ENCODE measurements around the gene PLEKHA1.

PLEKHA1 gene

DNA sequence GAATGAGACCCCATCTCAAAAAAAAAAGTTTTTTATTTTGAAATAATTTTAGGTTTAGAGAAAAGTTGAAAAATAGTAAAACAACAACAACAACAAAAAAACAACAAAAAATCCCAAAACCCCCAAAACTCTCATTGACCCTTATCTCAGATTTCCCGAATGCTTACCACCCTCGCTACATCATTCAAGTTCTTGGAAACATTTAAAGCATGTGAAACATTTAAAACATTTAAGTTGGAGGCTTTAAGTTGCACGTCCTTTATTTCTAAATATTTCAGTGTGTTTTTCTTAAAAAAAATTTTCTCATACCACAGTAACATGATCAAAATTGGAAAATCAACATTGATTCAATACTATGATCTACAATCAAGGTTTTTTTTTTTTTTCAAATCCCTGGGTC lies 79.6 kb downstream of the PLEKHA1 start:
- FAIRE-seq: no peak
- DNase-seq (ENCODE audit: insufficient read length, low spot score): no peak
- TF ChIP-seq POLR2AphosphoS5 (IDR thresholded peaks at IDR 0.05; ENCODE audit: low read depth, low read length): no peak
- TF ChIP-seq POLR2A (IDR thresholded peaks at IDR 0.05; ENCODE audit: low read depth, low read length): no peak
- TF ChIP-seq SPI1 (IDR thresholded peaks at IDR 0.05; ENCODE audit: low read depth, low read length): no peak
- TF ChIP-seq TAF1 (IDR thresholded peaks at IDR 0.05; ENCODE audit: low read depth, low read length): no peak
- no peak for TF ChIP-seq PAX5 (IDR thresholded peaks at IDR 0.05; ENCODE audit: insufficient read depth, low read length, severe bottlenecking)
- no peak for TF ChIP-seq POU2F2 (IDR thresholded peaks at IDR 0.05; ENCODE audit: low read depth, low read length)

DNA sequence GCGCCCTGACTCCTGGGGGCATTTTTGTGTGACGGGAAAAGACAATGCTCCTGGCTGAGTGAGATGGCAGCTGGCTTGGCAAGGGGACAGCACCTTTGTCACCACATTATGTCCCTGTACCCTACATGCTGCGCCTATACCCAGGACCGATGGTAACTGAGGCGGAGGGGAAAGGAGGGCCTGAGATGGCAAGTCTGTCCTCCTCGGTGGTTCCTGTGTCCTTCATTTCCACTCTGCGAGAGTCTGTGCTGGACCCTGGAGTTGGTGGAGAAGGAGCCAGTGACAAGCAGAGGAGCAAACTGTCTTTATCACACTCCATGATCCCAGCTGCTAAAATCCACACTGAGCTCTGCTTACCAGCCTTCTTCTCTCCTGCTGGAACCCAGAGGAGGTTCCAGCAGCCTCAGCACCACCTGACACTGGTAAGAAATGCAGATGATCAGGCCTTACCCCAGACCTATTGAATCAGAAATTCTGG lies 80.1 kb downstream of the PLEKHA1 start, which contains the start of gene ARMS2:
Gene ARMS2, plus strand, starts transcription at position 51 of the 478 bp plus-strand sequence. Its CDS starts 75 bp downstream, at position 126.
- FAIRE-seq: no peak
- TF ChIP-seq SPI1 (IDR thresholded peaks at IDR 0.05; ENCODE audit: low read depth, low read length) (no peak), PAX5 (IDR thresholded peaks at IDR 0.05; ENCODE audit: insufficient read depth, low read length, severe bottlenecking) (no peak), TAF1 (IDR thresholded peaks at IDR 0.05; ENCODE audit: low read depth, low read length) (no peak), POLR2AphosphoS5 (IDR thresholded peaks at IDR 0.05; ENCODE audit: low read depth, low read length) (no peak), POU2F2 (IDR thresholded peaks at IDR 0.05; ENCODE audit: low read depth, low read length) (no peak), POLR2A (IDR thresholded peaks at IDR 0.05; ENCODE audit: low read depth, low read length) (no peak)
- no peak for DNase-seq (ENCODE audit: insufficient read length, low spot score)

DNA sequence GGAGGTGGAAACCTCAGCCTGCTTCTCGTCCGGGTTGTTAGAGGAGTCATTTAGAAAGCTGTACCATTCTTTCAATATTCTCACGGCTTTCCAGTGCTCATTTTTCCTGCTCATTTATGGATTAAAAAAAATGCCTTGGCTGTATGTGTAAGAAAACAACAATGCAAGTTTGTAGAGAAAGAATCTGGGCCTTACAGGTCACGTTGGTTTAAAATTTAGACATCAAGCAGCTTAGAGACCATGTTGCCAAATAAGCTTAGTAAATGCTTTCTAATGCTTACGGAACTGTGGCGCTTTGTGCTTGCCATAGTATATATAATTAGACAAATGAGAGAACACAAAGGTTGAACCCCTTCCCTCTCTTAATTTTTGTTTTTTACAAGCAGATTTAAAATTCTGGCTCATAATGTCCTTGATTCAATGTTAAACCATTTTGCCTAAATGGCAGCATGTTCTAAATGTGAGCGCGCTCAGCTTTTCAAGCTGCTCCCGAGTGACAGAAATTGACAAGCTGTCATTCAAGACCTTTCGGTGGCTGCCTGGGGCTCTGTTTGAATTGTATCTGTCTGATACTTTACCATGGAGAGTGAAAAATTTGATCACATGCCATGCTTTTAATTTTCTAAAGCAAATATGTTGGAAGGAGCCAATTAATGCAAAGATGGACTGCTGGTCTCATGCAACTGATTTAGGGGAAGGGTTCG lies 81.0 kb downstream of the PLEKHA1 start:
- FAIRE-seq: no peak

DNA sequence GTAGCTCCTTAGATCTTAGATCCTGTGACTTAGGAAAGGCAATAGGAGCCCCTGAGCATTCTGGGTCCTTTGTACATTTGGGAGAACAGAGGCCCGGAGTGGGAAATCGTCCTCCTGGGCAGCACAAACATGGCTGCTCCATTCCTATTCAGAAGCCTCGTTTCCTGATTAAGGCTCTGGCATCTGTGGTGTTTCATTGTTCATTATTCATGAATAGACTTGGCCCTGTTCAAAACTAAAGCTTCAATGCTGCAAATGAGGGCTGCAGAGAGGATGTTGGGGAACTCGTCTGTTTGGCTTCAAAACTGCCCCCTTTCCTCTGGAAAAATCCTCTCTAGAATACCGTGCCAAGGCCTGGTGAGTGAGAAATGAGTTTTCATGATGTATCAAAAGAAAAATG lies 83.4 kb downstream of the PLEKHA1 start:
- TF ChIP-seq POU2F2 (IDR thresholded peaks at IDR 0.05; ENCODE audit: low read depth, low read length): no peak
- no peak for TF ChIP-seq POLR2A (IDR thresholded peaks at IDR 0.05; ENCODE audit: low read depth, low read length)
- no peak for TF ChIP-seq TAF1 (IDR thresholded peaks at IDR 0.05; ENCODE audit: low read depth, low read length)
- TF ChIP-seq POLR2AphosphoS5 (IDR thresholded peaks at IDR 0.05; ENCODE audit: low read depth, low read length): no peak
- no peak for TF ChIP-seq SPI1 (IDR thresholded peaks at IDR 0.05; ENCODE audit: low read depth, low read length)
- TF ChIP-seq PAX5 (IDR thresholded peaks at IDR 0.05; ENCODE audit: insufficient read depth, low read length, severe bottlenecking): no peak
- DNase-seq (ENCODE audit: insufficient read length, low spot score): no peak
- no peak for FAIRE-seq

More for the DNA sequence above, 81.0 kb downstream of the PLEKHA1 start:
- DNase-seq (ENCODE audit: insufficient read length, low spot score): no peak
- TF ChIP-seq POLR2A (IDR thresholded peaks at IDR 0.05; ENCODE audit: low read depth, low read length) (no peak), POU2F2 (IDR thresholded peaks at IDR 0.05; ENCODE audit: low read depth, low read length) (no peak), TAF1 (IDR thresholded peaks at IDR 0.05; ENCODE audit: low read depth, low read length) (no peak), SPI1 (IDR thresholded peaks at IDR 0.05; ENCODE audit: low read depth, low read length) (no peak), PAX5 (IDR thresholded peaks at IDR 0.05; ENCODE audit: insufficient read depth, low read length, severe bottlenecking) (no peak), POLR2AphosphoS5 (IDR thresholded peaks at IDR 0.05; ENCODE audit: low read depth, low read length) (no peak)

DNA sequence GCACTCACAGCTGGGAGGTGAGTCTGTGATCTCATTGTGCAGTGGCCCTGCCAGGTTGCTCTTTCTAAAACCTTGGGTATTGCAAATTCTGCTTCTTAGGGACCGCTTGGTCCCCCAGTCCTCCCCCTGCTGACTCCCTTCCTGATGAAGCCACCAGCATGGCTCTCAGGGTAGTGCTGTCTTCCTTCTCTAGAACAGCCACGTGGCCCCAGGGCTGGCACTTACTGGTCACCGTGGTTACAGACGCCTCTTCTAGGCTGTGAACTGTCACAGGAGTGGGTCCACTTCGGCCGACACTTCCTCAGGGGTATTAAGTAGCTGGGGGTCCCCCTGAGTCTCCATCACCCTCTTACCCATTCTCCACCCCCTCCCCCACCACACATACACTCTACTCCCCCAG lies 84.2 kb downstream of the PLEKHA1 start:
- no peak for DNase-seq (ENCODE audit: insufficient read length, low spot score)
- no peak for FAIRE-seq
- TF ChIP-seq POU2F2 (IDR thresholded peaks at IDR 0.05; ENCODE audit: low read depth, low read length) (no peak), TAF1 (IDR thresholded peaks at IDR 0.05; ENCODE audit: low read depth, low read length) (no peak), POLR2A (IDR thresholded peaks at IDR 0.05; ENCODE audit: low read depth, low read length) (no peak), POLR2AphosphoS5 (IDR thresholded peaks at IDR 0.05; ENCODE audit: low read depth, low read length) (no peak), PAX5 (IDR thresholded peaks at IDR 0.05; ENCODE audit: insufficient read depth, low read length, severe bottlenecking) (no peak), SPI1 (IDR thresholded peaks at IDR 0.05; ENCODE audit: low read depth, low read length) (no peak)

DNA sequence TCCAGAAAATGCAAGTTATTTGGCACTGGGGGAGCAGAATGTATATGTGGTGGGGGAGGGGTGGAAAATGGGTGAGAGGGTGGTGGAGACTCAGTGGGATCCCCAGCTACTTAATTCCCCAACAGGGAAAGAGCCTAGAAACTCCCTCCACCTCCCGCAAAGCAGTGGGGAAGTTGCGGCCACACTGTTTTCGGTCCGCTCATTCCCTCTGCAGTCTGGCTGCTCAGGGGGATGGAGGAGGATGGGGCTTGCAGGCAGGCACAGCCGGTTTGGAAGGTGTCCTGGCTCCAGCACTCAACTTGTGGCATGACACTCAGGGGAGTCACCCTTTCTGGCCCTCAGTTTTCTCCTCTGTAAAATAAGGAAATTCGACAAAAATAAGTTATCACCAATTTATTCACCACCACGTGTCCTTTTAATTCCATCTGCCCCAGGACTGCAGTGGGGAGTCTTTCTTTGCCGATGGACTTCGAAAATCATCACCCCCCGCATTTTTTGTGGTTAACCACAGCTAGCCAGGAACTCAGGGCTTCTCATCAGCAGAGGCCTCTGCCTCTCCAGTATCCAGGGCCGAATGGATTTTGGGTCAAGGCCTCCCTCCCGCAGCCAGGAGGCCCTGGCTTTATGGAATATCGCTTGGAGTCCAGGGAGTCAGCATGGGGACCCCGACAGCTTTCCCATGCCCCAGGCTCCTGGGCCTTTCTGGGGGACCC lies 85.2 kb downstream of the PLEKHA1 start:
- no peak for TF ChIP-seq PAX5 (IDR thresholded peaks at IDR 0.05; ENCODE audit: insufficient read depth, low read length, severe bottlenecking)
- no peak for TF ChIP-seq POLR2AphosphoS5 (IDR thresholded peaks at IDR 0.05; ENCODE audit: low read depth, low read length)
- TF ChIP-seq SPI1 (IDR thresholded peaks at IDR 0.05; ENCODE audit: low read depth, low read length): no peak
- no peak for TF ChIP-seq POLR2A (IDR thresholded peaks at IDR 0.05; ENCODE audit: low read depth, low read length)
- no peak for TF ChIP-seq POU2F2 (IDR thresholded peaks at IDR 0.05; ENCODE audit: low read depth, low read length)
- no peak for TF ChIP-seq TAF1 (IDR thresholded peaks at IDR 0.05; ENCODE audit: low read depth, low read length)
- DNase-seq (ENCODE audit: insufficient read length, low spot score) (no peak), FAIRE-seq (no peak)

DNA sequence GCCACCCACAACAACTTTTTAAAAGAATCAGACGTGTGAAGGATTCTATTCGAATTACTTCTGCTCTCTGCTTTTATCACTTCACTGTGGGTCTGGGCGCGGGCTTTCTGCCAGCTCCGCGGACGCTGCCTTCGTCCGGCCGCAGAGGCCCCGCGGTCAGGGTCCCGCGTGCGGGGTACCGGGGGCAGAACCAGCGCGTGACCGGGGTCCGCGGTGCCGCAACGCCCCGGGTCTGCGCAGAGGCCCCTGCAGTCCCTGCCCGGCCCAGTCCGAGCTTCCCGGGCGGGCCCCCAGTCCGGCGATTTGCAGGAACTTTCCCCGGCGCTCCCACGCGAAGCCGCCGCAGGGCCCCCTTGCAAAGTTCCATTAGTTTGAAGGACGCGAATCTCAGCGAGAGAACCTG lies 86.4 kb downstream of the PLEKHA1 start:
- FAIRE-seq (no peak), DNase-seq (ENCODE audit: insufficient read length, low spot score) (no peak)
- no peak for TF ChIP-seq POLR2A (IDR thresholded peaks at IDR 0.05; ENCODE audit: low read depth, low read length)
- TF ChIP-seq PAX5 (IDR thresholded peaks at IDR 0.05; ENCODE audit: insufficient read depth, low read length, severe bottlenecking): no peak
- no peak for TF ChIP-seq SPI1 (IDR thresholded peaks at IDR 0.05; ENCODE audit: low read depth, low read length)
- no peak for TF ChIP-seq TAF1 (IDR thresholded peaks at IDR 0.05; ENCODE audit: low read depth, low read length)
- TF ChIP-seq POU2F2 (IDR thresholded peaks at IDR 0.05; ENCODE audit: low read depth, low read length): no peak
- no peak for TF ChIP-seq POLR2AphosphoS5 (IDR thresholded peaks at IDR 0.05; ENCODE audit: low read depth, low read length)

DNA sequence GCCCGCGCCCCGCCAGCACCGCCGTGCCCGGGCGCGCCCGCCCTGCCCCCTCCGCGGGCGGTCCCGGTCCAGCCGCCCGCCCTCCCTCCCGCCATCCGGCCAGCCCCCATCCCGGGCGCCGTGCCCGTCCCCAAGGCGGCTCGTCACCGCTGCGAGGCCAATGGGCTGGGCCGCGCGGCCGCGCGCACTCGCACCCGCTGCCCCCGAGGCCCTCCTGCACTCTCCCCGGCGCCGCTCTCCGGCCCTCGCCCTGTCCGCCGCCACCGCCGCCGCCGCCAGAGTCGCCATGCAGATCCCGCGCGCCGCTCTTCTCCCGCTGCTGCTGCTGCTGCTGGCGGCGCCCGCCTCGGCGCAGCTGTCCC lies 86.8 kb downstream of the PLEKHA1 start, which contains the start of gene HTRA1:
Gene HTRA1, plus strand, starts transcription at position 187 of the 362 bp plus-strand sequence. Its CDS starts 100 bp downstream, at position 287.
- FAIRE-seq: no peak
- TF ChIP-seq POLR2A (IDR thresholded peaks at IDR 0.05; ENCODE audit: low read depth, low read length) (no peak), PAX5 (IDR thresholded peaks at IDR 0.05; ENCODE audit: insufficient read depth, low read length, severe bottlenecking) (no peak), TAF1 (IDR thresholded peaks at IDR 0.05; ENCODE audit: low read depth, low read length) (no peak), SPI1 (IDR thresholded peaks at IDR 0.05; ENCODE audit: low read depth, low read length) (no peak), POU2F2 (IDR thresholded peaks at IDR 0.05; ENCODE audit: low read depth, low read length) (no peak), POLR2AphosphoS5 (IDR thresholded peaks at IDR 0.05; ENCODE audit: low read depth, low read length) (no peak)
- no peak for DNase-seq (ENCODE audit: insufficient read length, low spot score)

Measured in GM12891 (cell line).